T-helper 9 cell (primary cell): ENCODE data around the gene EDEM2.
"Not testable (repeated sequence)": the region's sequence is repeated elsewhere in the genome, so short reads cannot be mapped to it uniquely, and the experiment has no call there.

Experiments
- DNase-seq: peaks from one replicate; pipeline ENCODE4 v3.0.0-alpha.2; 2020

The EDEM2 gene

GRCh38 chr20:35085477-35086225 is 61.5 kb downstream of the EDEM2 start:
- DNase-seq, result no peak

- no peak for DNase-seq
These were observed 62.1 kb downstream of the EDEM2 start for GRCh38 chr20:35084998-35085397.

GRCh38 chr20:35080348-35080642 is 66.8 kb downstream of the EDEM2 start:
- DNase-seq, result not testable (repeated sequence)

GRCh38 chr20:35079472-35080347 is 67.4 kb downstream of the EDEM2 start:
- DNase-seq, result no peak

- no peak for DNase-seq
These were observed 69.3 kb downstream of the EDEM2 start for GRCh38 chr20:35077872-35078271.

GRCh38 chr20:35077341-35077740 is 69.8 kb downstream of the EDEM2 start:
- DNase-seq, result no peak

GRCh38 chr20:35071436-35072153 is 75.5 kb downstream of the EDEM2 start:
- DNase-seq, result not testable (repeated sequence)

GRCh38 chr20:35066194-35066593 is 80.9 kb downstream of the EDEM2 start:
- DNase-seq, result no peak
